GM21825 (cell line): ENCODE results near the gene BRD1.
"Not testable (repeated sequence)": the region's sequence is repeated elsewhere in the genome, so short reads cannot be mapped to it uniquely, and the experiment has no call there.

Experiments used
- ATAC-seq: cut with Tn5 transposase; IDR thresholded peaks from one replicate; pipeline ENCODE4 v1.9.1; 2021; ENCODE audit warnings: mild to moderate bottlenecking, moderate library complexity; ENCODE audit not compliant: unreplicated experiment

Gene BRD1

DNA sequence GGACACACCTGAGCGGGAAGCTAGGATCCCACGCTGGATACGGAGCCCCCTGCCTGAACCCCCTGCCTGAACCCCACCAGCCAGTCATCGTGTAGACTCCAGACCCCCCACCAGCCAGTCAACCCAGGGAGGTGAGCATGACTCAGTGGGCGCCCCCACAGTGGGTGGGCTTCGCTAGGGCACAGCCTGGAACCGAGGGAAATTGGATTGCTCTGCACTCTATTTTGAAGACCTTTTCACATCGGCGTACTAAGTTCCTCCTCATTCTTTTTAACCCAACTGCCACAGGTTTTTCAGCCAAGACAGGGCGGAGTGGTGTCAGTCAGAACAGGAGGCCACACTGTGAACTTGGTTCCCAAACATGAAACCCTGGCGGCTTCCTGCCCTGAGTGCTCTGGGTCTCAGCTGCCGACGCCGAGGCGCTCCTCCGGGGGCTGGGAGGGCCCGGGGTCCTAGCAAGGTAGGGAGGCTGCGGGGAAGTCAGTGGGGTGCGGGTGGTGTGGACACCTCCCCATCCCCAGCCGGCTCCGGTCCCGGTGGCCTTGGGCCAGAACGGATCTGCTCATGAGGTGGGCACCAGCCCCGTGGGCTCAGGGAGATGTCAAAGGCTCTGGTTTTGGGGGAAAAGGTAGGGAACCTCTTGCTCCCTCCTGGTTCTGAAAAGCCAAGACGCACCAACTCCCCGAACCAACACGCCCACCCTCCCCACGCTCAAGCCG is 57.0 kb downstream of the BRD1 start:
- no peak for ATAC-seq

DNA sequence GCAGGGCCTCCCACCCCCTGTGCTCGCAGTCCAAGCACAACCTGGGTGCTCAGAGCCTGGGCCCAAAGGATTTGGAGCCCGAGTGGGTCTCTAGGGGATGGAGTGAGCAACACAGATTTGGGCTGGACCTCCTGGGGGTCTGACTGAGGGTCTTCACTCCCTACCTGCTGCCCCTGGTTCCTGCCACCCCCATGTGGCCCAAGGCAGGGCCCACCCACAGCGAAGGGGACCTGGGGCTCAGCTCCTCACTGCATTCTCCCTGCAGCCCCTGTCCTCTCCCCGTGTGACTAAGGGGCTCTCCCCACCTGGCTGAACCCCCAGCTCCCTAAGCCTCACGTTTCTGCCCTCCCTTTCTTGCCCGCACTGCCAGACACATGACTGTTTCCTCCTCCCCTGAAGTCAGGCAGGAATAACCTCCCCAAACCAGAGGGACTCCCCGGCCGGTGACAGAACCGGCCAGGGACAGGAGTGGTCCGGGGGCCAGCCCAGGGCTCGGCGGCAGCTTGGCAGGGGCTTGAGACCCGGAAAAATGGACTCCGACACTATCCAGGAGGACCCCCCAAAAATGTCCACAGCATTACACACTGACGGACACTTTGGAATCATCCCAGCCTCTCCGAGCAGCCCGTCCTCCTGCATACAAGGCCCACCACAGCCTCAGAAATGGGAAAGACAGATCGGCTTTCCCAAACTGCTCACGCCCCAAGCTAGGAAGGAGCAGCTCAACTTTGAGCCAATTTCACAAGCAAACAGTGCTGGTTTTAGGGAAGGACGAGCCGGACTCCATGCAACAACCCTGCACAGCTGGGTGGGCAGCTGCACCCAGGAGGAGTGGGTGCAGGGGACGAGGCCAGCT is 57.8 kb downstream of the BRD1 start:
- ATAC-seq: no peak

- ATAC-seq: no peak
Measured at GRCh38 chr22:49768951-49769690, 58.6 kb downstream of the BRD1 start.

DNA sequence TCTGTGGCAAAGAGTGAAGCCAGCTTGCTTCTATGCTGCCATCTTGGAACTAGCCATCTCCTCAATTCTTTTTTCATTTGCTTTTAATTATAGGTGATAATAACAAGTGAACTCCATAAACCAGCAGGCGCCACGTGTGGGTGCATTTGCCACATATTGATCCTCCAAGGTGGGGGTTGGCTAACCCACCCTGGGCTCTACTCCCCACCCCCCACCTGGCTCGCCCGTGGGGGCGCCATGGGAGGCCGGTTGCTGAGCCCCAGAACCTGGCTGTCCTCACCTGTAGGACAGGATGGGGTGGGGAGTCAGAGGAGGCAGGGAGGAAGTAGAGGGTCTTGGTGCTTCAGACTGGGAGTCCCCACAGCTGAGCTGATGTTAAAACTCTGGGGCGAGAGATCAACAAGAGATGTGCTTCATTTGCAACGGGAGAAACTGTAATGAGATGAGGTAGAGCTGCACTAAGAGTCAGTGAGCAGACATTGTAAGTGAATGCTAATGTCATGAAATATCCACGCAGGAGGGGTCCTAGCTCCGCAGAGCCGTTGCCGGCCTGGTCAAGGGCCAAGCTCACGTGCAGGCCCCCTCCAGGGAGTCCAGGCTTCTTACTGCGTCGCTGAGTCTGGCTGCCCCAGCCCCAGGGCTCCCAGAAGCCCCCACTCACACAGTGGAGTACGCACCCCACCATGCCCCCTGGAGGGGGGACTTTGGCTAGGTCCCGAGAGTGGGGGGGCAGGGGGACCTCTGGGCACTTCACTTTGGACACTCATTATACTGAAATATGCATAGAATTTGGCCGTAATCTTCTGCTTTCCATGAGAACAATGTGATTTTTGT is 59.4 kb downstream of the BRD1 start:
- ATAC-seq: no peak

DNA sequence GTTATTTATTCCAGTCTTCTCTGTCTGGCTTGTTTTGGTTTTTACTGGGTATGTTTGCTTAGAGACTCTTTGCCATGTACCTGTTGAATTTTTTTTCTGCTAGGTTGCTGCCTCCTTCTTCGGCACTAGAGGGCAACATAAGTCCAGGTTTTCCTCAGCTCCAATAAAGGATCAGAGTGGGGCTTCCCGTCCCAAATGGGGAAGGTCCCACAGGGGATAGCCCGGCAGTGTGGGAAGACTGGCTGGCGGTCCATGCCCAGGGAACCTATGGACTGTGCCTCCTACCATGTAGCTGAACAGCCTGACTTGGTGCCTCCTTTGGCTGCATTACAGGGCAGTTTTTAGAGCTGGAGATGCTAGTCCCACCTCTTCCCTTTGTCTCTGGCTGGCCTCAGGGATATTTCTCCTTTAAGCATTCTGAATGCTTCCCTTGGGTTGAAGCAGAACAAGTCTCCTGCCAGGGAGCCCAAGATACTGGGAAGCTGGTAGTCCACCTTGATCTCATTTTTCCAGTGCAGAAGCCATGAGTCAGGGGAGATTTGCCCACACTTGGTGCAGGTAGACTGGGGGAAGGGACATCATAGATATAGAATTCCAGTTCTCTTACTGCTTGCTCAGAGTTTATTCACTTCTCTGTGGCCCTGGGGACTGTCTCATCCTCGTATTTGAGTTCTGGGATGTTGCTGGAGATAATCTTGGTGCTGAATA is 60.2 kb downstream of the BRD1 start:
- ATAC-seq: no peak

- ATAC-seq: no peak
Measured at GRCh38 chr22:49765951-49766350, 61.7 kb downstream of the BRD1 start.

- no peak for ATAC-seq
Measured at GRCh38 chr22:49765091-49765771, 62.4 kb downstream of the BRD1 start.

GRCh38 chr22:49764127-49764581 is 63.5 kb downstream of the BRD1 start:
- ATAC-seq: no peak

- no peak for ATAC-seq
Measured at GRCh38 chr22:49763696-49764095, 64.0 kb downstream of the BRD1 start.

DNA sequence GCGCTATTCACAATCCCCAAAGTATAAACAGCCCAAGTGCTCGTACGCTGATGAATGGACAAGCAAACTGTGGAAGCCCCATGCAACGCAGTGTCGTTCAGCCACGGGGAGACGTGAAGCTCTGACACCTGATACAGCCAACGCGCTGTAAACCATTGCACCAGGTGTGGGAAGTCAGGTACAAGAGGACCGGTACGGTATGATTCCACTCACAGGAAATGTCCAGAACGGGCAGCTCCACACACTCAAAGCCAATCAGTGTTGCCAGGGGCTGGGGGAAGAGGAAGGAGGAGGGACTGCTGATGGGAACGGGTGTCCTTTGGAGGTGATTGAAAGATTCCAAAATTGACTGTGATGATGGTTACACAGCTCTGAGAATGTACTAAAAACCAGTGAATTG is 64.5 kb downstream of the BRD1 start:
- ATAC-seq: no peak

DNA sequence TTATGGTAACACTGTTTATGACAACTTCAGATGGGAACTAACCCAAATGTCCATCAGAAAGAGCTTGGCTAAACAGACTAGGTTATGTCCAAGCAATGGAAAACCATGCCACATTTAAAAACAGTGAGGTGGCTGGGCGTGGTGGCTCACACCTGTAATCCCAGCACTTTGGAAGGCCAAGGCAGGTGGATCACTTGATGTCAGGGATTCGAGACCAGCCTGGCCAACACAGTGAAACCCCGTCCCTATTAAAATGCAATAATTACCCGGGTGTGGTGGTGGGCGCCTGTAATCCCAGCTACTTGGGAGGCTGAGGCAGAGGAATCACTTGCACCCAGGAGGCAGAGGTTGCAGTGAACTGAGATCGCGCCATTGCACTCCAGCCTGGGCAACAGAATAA is 65.1 kb downstream of the BRD1 start:
- ATAC-seq: not testable (repeated sequence)

GRCh38 chr22:49761836-49762235 is 65.8 kb downstream of the BRD1 start:
- ATAC-seq: no peak

GRCh38 chr22:49760630-49761571 is 66.8 kb downstream of the BRD1 start:
- ATAC-seq: peak; percentile 48

GRCh38 chr22:49760280-49760629 is 67.4 kb downstream of the BRD1 start:
- ATAC-seq: no peak

- ATAC-seq: no peak
Measured at GRCh38 chr22:49756676-49757075, 71.0 kb downstream of the BRD1 start.

DNA sequence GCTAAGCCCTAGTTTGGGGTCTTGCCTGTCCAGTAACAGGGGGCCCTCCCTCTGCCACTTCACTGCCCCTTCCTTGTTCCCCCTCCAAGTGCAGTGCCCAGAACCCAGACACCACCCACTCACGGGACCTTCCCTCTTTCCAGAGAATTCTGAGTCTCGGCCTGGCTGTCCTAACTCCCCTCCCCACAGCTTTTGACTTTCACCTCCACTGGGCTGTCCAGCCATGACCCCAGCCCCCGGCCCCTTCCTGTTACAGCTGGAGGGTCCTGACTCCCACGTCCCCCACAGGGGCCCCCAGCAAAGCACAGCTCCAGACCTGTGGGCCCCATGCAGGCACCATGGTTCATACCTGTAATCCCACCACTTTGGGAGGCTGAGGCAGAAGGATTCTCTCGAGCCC is 71.5 kb downstream of the BRD1 start:
- ATAC-seq: no peak

DNA sequence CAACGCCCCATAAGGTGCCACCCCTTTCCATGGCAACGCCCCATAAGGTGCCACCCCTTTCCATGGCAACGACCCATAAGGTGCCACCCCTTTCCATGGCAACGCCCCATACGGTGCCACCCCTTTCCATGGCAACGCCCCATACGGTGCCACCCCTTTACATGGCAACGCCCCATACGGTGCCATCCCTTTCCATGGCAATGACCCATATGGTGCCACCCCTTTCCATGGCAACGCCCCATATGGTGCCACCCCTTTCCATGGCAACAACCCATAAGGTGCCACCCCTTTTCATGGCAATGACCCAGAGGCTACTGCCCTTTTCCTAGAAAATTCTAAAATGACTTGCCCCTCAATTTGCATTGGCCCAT is 72.1 kb downstream of the BRD1 start:
- no peak for ATAC-seq
